Ectodermal cell (in vitro differentiated cells): ENCODE measurements around the gene BCKDHB.

Source experiments
- H3K27ac ChIP-seq: 2 replicates; pipeline ENCODE4 v1.7.0; 2013; ENCODE audit warnings: mild to moderate bottlenecking, low read depth, low read length; ENCODE audit not compliant: insufficient read depth, poor library complexity, severe bottlenecking
- H3K27me3 ChIP-seq: 2 replicates; pipeline ENCODE4 v1.7.0; 2013; ENCODE audit warnings: mild to moderate bottlenecking, low read length; ENCODE audit not compliant: insufficient read depth, control insufficient read depth, poor library complexity, severe bottlenecking
- H3K36me3 ChIP-seq: one replicate; pipeline ENCODE4 v1.7.0; 2013; ENCODE audit warnings: low read length; ENCODE audit not compliant: control insufficient read depth, insufficient read depth
- H3K4me1 ChIP-seq: one replicate; pipeline ENCODE4 v1.7.0; 2013; ENCODE audit warnings: low read length; ENCODE audit not compliant: control insufficient read depth, insufficient read depth
- H3K4me3 ChIP-seq: 2 replicates; pipeline ENCODE4 v1.7.0; 2013; ENCODE audit warnings: low read depth, low read length, control low read depth; ENCODE audit not compliant: insufficient read depth
- H3K9me3 ChIP-seq: 2 replicates; pipeline ENCODE4 v1.7.0; 2013; ENCODE audit warnings: mild to moderate bottlenecking, low read length, moderate library complexity; ENCODE audit not compliant: control insufficient read depth
- WGBS, 2 experiments: methylation state at CpG; one replicate each; pipeline ENCODE4 v1.1.7; 2013; ENCODE audit warnings: missing lambda C conversion rate in 2 of 2; 5-methylcytosine and 5-hydroxymethylcytosine counted together

The BCKDHB gene

DNA sequence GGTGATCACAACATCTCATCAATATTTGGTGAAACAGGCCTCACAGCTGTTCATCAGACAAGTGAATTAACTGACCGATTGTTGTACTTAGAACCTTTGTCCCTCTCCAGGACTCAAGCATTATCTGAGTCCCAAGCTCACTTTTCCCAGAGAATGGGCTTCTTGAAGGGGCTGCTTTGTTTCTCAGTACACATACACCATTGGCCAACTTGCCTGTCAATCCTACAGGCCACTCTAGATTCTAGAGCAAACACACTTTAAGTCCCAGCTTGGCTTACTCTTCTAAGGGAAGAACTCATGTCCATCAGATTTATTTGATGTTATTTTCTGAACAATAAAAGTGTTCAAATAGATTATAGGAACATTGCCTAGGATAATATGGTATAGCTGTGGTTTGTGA is 249.5 kb downstream of the BCKDHB start:
- Histone ChIP-seq H3K4me1 (no peaks in the 10 kb centered on the region), H3K9me3 (no peaks in the 10 kb centered on the region), H3K27me3 (no peaks in the 10 kb centered on the region), H3K36me3 (no peaks in the 10 kb centered on the region), H3K27ac (no peak overlapping the region), H3K4me3 (no peak overlapping the region)
- WGBS, 2 experiments = 85 to 97% methylated on average over 1 of the region's 1 CpG

DNA sequence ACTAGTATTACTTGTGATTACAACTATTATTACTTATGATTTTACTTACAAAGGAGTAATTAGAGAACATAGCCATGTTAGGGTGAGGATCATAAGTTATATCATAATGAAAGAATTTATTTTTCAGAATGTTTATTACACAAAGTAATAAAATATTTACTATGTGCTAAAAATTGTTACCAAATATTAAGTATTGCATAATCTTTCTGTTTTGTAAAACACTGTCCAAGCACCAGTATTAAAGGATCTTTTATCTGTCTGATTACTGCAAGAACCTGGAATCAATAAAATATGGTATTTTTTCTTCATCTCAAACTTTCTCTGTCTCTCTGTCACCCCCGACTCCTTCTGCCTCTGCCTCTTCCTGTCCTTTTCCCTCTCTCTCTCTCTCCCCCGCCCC is 250.1 kb downstream of the BCKDHB start:
- no peaks in the 10 kb centered on the region for H3K36me3 ChIP-seq
- no peaks in the 10 kb centered on the region for H3K27me3 ChIP-seq
- no peak overlapping the region for H3K4me3 ChIP-seq
- no peak overlapping the region for H3K27ac ChIP-seq
- H3K4me1 ChIP-seq = no peaks in the 10 kb centered on the region
- no peaks in the 10 kb centered on the region for H3K9me3 ChIP-seq
- no CpG with 5 or more reads among the region's 2 CpGs for WGBS, 2 experiments

DNA sequence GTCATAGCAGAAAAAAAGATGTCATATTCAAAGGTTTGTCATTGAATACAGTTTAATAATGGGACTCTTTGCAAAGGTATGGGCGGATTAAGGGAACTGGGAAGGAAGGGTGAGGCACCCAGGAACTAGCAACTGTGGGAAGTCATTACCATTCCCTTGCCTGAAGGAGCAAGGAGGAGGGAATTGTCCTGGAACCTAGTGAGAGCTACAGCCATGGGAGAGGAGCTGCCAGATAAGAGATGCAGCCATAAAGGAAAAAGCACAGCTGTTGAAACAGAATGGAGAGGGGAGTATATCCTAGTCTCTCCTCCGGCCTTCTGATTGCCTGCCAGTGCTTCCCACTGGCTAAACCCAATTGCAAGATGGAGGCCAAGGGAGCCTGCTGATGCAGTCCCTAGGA is 250.6 kb downstream of the BCKDHB start:
- no peak overlapping the region for H3K4me3 ChIP-seq
- H3K36me3 ChIP-seq = no peaks in the 10 kb centered on the region
- no peaks in the 10 kb centered on the region for H3K27me3 ChIP-seq
- no peaks in the 10 kb centered on the region for H3K9me3 ChIP-seq
- no peak overlapping the region for H3K27ac ChIP-seq
- WGBS, 2 experiments = 85 to 94% methylated on average over 2 of the region's 2 CpGs
- H3K4me1 ChIP-seq = no peaks in the 10 kb centered on the region

DNA sequence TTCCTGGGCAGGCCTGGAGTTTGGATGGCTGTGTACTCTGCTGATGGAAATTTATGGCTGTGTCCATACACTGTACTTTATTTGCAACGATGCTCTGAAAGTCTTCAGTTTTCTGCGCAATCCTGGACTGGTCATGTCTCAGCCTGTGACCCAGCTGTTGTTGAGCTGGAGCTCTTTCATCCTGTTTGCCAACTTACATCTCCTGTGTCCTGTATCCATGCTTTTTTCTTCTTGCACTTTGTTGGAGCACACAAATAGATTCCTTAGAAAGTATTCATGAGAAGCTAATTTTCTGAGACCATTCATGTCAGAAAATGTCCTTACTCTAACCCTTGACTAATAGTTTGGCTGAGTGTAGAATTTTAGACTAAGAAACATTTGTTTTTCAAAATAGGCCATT is 251.2 kb downstream of the BCKDHB start:
- 95 to 97% methylated on average over 2 of the region's 2 CpGs for WGBS, 2 experiments
- H3K9me3 ChIP-seq = no peaks in the 10 kb centered on the region
- H3K27me3 ChIP-seq = no peaks in the 10 kb centered on the region
- H3K4me3 ChIP-seq = no peak overlapping the region
- no peaks in the 10 kb centered on the region for H3K4me1 ChIP-seq
- H3K27ac ChIP-seq = no peak overlapping the region
- H3K36me3 ChIP-seq = no peaks in the 10 kb centered on the region

DNA sequence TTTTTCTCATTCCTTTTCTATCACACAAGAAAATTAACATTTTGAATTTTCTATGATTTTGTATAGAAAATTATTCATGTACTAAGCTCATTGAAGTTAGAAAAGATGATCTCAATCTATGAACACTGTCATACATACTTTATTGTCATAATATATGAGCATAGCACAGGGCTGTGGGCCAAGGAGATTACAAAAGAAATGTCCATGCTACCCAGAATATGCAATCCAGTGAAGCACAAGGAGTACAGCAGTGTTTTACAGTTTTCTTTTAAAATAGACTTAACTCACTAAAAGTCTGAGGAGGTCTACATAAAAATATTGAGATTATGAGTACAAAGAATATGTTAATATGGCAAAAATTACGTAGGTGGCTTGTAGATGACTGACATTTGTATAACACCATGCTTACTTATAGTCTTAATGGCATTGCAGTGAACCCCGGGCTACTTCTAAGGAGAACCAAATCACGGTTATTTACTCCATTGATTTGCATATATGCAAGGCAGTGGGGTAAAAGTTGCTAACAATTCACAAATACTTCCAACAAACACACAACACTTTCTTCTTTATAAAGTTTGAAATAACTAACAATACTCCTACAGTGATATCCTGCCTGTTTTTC is 257.1 kb downstream of the BCKDHB start:
- Histone ChIP-seq H3K27ac (no peak overlapping the region), H3K4me3 (no peak overlapping the region), H3K27me3 (no peaks in the 10 kb centered on the region), H3K36me3 (no peaks in the 10 kb centered on the region), H3K4me1 (no peaks in the 10 kb centered on the region), H3K9me3 (no peaks in the 10 kb centered on the region)
- 84 to 94% methylated on average over 3 of the region's 3 CpGs for WGBS, 2 experiments

DNA sequence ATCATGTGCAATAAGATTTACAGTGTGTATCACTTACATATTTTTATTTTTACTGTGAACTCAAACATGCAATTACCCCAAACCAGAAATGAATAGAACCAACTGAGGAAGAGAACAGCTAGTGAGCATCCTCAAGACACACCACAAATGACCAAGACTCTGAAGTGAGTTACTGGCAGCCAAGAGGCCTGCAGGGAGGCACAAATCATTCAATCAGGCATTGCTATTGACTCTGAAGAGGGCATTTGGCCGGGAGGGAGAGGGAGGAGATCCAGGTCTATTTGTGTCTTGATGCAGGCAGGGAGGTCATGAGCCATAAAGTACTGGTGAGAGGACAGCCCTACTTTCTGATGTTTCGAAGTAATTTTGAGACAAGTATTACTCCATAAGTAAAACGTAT is 257.7 kb downstream of the BCKDHB start:
- H3K4me1 ChIP-seq = no peaks in the 10 kb centered on the region
- H3K9me3 ChIP-seq = no peaks in the 10 kb centered on the region
- no peak overlapping the region for H3K4me3 ChIP-seq
- WGBS, 2 experiments = 86 to 91% methylated on average over 3 of the region's 3 CpGs
- no peak overlapping the region for H3K27ac ChIP-seq
- H3K27me3 ChIP-seq = no peaks in the 10 kb centered on the region
- H3K36me3 ChIP-seq = no peaks in the 10 kb centered on the region

DNA sequence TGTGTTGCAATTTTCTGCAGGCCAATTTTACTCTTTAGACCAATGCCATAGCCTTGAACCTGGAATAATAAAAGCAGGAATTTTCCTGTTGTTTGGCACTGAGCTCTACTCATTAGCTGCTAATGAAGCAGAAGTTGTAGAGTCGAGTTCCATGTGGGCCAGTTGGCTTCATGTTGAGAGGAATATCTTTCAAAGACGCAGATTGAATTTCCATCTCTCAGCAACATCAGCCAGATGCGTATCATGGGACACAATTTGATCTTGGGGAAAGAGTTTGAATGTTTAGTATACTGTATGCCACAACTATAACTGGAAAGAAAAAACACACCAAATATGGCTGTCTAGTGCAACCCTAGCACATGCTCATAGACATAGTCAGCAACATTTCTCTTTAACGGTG is 259.6 kb downstream of the BCKDHB start:
- Histone ChIP-seq H3K27me3 (no peaks in the 10 kb centered on the region), H3K9me3 (no peaks in the 10 kb centered on the region), H3K4me3 (no peak overlapping the region), H3K27ac (no peak overlapping the region), H3K36me3 (no peaks in the 10 kb centered on the region), H3K4me1 (no peaks in the 10 kb centered on the region)
- 79 to 80% methylated on average over 3 to 4 of the region's 4 CpGs for WGBS, 2 experiments

DNA sequence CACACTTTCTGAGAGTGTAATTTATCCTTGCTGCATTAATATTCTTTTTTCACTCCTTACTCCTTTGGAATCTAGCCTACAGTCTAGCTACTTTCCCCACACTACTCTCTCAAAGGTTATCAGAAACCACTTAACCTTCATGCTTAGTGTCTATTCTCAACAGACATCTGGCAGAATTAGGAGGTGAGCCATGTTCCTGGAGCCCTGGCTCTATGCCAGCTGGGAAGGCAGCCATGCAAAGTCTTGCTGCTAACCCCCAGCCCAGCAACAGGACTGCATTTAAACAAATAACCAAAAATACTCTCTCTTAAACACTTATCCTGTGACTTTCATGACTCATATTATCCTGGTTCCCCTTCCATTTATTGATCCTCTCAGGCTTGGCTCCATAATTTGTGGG is 260.2 kb downstream of the BCKDHB start:
- Histone ChIP-seq H3K27ac (no peak overlapping the region), H3K4me1 (no peaks in the 10 kb centered on the region), H3K27me3 (no peaks in the 10 kb centered on the region), H3K4me3 (no peak overlapping the region), H3K9me3 (no peaks in the 10 kb centered on the region), H3K36me3 (no peaks in the 10 kb centered on the region)

DNA sequence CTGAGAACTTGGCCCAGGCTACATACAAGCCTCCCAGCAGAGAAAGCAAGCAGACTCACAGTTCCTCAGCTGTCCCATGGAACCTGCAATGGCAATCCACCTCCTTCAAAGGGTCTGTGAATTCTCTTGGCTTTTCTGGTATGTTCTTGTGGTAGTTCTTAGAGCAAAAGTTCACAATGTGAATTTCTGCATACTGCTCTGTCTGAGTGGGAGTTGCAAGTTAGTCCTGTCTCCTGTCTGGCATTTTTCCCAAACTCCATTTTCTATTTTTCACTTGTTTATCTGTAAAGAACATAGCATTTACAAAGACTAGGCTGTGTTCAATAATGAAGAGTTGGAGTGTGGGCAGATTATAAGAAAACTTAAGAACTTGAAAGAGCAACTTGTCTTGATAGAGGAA is 269.9 kb downstream of the BCKDHB start:
- Histone ChIP-seq H3K4me3 (no peak overlapping the region), H3K27ac (no peak overlapping the region), H3K27me3 (no peaks in the 10 kb centered on the region), H3K4me1 (no peaks in the 10 kb centered on the region), H3K9me3 (no peaks in the 10 kb centered on the region), H3K36me3 (no peaks in the 10 kb centered on the region)

DNA sequence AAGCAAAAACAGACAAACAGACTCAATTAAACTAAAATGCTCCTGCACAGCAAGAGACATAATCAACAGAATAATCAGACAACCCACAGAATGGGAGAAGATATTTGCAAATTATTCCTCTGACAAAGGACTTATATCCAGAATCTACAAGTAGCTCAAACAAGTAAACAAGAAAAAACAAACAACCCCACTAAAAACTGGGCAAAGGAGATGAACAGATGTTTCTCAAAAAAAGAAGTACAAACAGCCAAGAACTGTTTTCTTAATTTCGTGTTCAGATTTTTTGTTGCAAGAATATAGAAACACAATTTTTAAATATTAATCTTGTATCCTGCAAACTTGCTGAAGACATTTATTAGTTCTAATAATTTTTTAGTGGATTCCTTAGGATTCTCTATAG is 274.1 kb downstream of the BCKDHB start:
- Histone ChIP-seq H3K27ac (no peak overlapping the region), H3K27me3 (no peaks in the 10 kb centered on the region), H3K4me1 (no peaks in the 10 kb centered on the region), H3K36me3 (no peaks in the 10 kb centered on the region), H3K9me3 (no peaks in the 10 kb centered on the region), H3K4me3 (no peak overlapping the region)
- no CpG with 5 or more reads among the region's 1 CpG for WGBS, 2 experiments

DNA sequence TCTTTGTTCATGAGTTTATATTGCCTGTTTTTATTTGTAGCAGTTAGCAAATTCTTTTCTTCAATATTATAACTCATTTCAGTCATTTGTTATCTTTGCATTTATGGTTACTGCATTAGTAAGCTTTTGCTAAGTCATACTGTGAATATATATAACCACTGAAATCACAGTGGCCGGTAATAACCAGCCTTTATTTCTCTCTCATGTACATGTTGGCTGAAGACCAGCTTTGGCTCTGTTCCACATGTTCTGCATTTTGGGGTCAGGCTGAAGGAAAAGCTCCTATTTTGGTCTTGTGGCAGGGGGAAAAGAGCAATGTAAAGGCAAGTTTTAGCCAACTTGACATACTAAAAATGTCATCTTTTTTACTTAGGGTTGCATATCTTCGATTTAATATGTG is 276.3 kb downstream of the BCKDHB start:
- H3K36me3 ChIP-seq = no peaks in the 10 kb centered on the region
- no peaks in the 10 kb centered on the region for H3K4me1 ChIP-seq
- no peaks in the 10 kb centered on the region for H3K27me3 ChIP-seq
- no peak overlapping the region for H3K27ac ChIP-seq
- WGBS, 2 experiments = 98 to 100% methylated on average over 1 to 2 of the region's 2 CpGs
- no peak overlapping the region for H3K4me3 ChIP-seq
- H3K9me3 ChIP-seq = no peaks in the 10 kb centered on the region
